HepG2 (cell line): Measurements from ENCODE around the gene THUMPD1. TPM values are rescaled to one million over a fixed set of nuclear protein-coding genes. Genes with fewer than 3 reads are reported as not detected.

Experiments used
- ATAC-seq: fragments of 200-7000 bp; cut with Tn5 transposase; 3 replicates; pipeline ENCODE4 v1.9.1; 2020; ENCODE audit warnings: mild to moderate bottlenecking, moderate library complexity
- BruUV-seq: library from RNA; stranded (reverse); fragments of 400-500 nt; replicated peaks from 2 replicates; lab custom pipeline; 2021; lab: Mats Ljungman, UMichigan
- CTCF ChIA-PET: fragments of 300-600 bp; formaldehyde crosslinking; extraction: SDS; loops from one replicate; lab custom pipeline; 2021; ENCODE audit warnings: low total read pairs, inconsistent platforms, low intra/inter-chr PET ratio; lab: Yijun Ruan, JAX
- POLR2A ChIA-PET: fragments of 350-600 bp; sonication (Branson Sonifier 250); formaldehyde crosslinking; loops from one replicate; lab custom pipeline; 2020; ENCODE audit warnings: antibody characterized with exemption, inconsistent platforms; lab: Yijun Ruan, JAX
- DNase-seq: peaks from one replicate; pipeline ENCODE4 v3.0.0-alpha.2; 2015; ENCODE audit warnings: low spot score
- FAIRE-seq: peaks from 3 replicates; lab custom pipeline; 2011; peaks lifted over from hg19 to GRCh38; lab: Jason Lieb, UNC
- H2AFZ ChIP-seq: one replicate; pipeline ENCODE4 v1.6.1; 2011; ENCODE audit warnings: low read length, inconsistent platforms
- H3K27ac ChIP-seq: fragments of 300-600 bp; 3 replicates; pipeline ENCODE4 v1.8.0; 2011; ENCODE audit warnings: mixed run types, mild to moderate bottlenecking, mixed read lengths, low read length, inconsistent platforms; ENCODE audit not compliant: insufficient read depth; ENCODE audit errors: extremely low read length
- H3K27me3 ChIP-seq, 2 experiments: fragments of 200-600 bp in 1 of 2; 2 replicates in 1 of 2; 3 replicates in 1 of 2; pipeline versions ENCODE4 v1.6.0 to v1.8.0; 2011; ENCODE audit warnings: low read length in 2 of 2, mild to moderate bottlenecking in 2 of 2, moderate library complexity in 2 of 2, inconsistent platforms in 1 of 2; ENCODE audit not compliant: insufficient read depth in 2 of 2, control insufficient read depth in 1 of 2
- H3K36me3 ChIP-seq, 2 experiments: fragments of 200-600 bp in 1 of 2; replicated peaks in 1 of 2; 2 replicates in 1 of 2; 3 replicates in 1 of 2; pipeline versions ENCODE4 v1.5.1 to v1.8.0; 2011; ENCODE audit warnings: low read length in 2 of 2, inconsistent platforms in 1 of 2; ENCODE audit not compliant: insufficient read depth in 2 of 2, control insufficient read depth in 1 of 2
- H3K4me1 ChIP-seq: 2 replicates; pipeline ENCODE4 v1.5.1; 2012; ENCODE audit warnings: low read length, inconsistent platforms; ENCODE audit not compliant: insufficient read depth
- H3K4me2 ChIP-seq: 2 replicates; pipeline ENCODE4 v1.6.0; 2011; ENCODE audit warnings: low read depth, low read length, inconsistent platforms
- H3K4me3 ChIP-seq, 3 experiments: fragments of 200-600 bp in 1 of 3; sonication (generic), shearing (Covaris generic) in 1 of 3; replicated peaks in 1 of 3; 2 replicates each; pipeline ENCODE4 v1.5.1; 2011 to 2016; ENCODE audit warnings: low read length in 3 of 3, inconsistent platforms in 2 of 3, low read depth in 2 of 3, mild to moderate bottlenecking in 2 of 3, control low read depth in 1 of 3, mixed read lengths in 1 of 3; ENCODE audit not compliant: insufficient read depth in 1 of 3
- H3K79me2 ChIP-seq: one replicate; pipeline ENCODE4 v1.6.1; 2011; ENCODE audit warnings: low read length, inconsistent platforms; ENCODE audit not compliant: insufficient read depth
- H3K9ac ChIP-seq: 2 replicates; pipeline ENCODE4 v1.6.0; 2011; ENCODE audit warnings: mild to moderate bottlenecking, low read depth, low read length, inconsistent platforms; ENCODE audit not compliant: insufficient read depth
- H3K9me3 ChIP-seq: 2 replicates; pipeline ENCODE4 v1.5.1; 2012; ENCODE audit warnings: mild to moderate bottlenecking, low read length
- H4K20me1 ChIP-seq: 2 replicates; pipeline ENCODE4 v1.6.0; 2011; ENCODE audit warnings: inconsistent platforms, mild to moderate bottlenecking, low read length, moderate library complexity; ENCODE audit not compliant: insufficient read depth
- ELF3 ChIP-seq: IDR thresholded peaks from 2 replicates; pipeline ENCODE4 v1.6.1; 2016; ENCODE audit warnings: missing genetic modification reagents, missing compliant biosample characterization
- KAT2B ChIP-seq: fragments of 150-350 bp; IDR thresholded peaks from 2 replicates; pipeline ENCODE4 v1.6.1; 2014; ENCODE audit warnings: low read depth, low read length, borderline replicate concordance
- KMT2B ChIP-seq: IDR thresholded peaks from 2 replicates; pipeline ENCODE4 v1.6.1; 2016; ENCODE audit warnings: missing genetic modification reagents, missing compliant biosample characterization
- RBM22 ChIP-seq: fragments of 200-400 bp; formaldehyde crosslinking; optimal IDR thresholded peaks from 2 replicates; pipeline ENCODE3; 2017; ENCODE audit warnings: mild to moderate bottlenecking, low read length, moderate library complexity
- ZBTB39 ChIP-seq: sonication (generic); formaldehyde crosslinking; IDR thresholded peaks from 2 replicates; pipeline ENCODE4 v1.5.0; 2020; ENCODE audit warnings: missing genetic modification reagents
- WGBS: methylation state at CpG from one replicate; pipeline ENCODE4 v1.1.6; 2017; ENCODE audit warnings: low lambda C conversion rate; 5-methylcytosine and 5-hydroxymethylcytosine counted together
- in situ Hi-C: cut with HindIII; loops from 2 replicates; pipeline ENCODE4 v1.10.0; 2017; ENCODE audit warnings: low pct_unique_long_range_greater_than_20kb; ENCODE audit not compliant: extremely low pct_ligation_motif_present
- intact Hi-C: fragments of 100-400 bp; cut with micrococcal nuclease; formaldehyde crosslinking; loops from one replicate; pipeline ENCODE4 v1.10.0; 2022; ENCODE audit not compliant: unreplicated experiment
- polyA plus RNA-seq, 8 experiments: library from polyadenylated mRNA; depleted of rRNA in 3 of 8; stranded (reverse) in 7 of 8; unstranded in 1 of 8; fragments of >200 nt; fragmentation: Illumina TruSeq in 4 of 8; extraction: Trizol in 4 of 8; gene quantifications; 2 replicates each; pipeline versions ENCODE4 v1.2.1 to v1.2.3, GENCODE V29; 2011 to 2016; ENCODE audit warnings: low read depth in 4 of 8, missing spikeins in 1 of 8, mixed read lengths in 1 of 8; ENCODE audit not compliant: insufficient read depth in 1 of 8
- total RNA-seq, 5 experiments: library from RNA; depleted of rRNA; stranded (reverse); fragments of >200 nt; fragmentation: Illumina TruSeq; extraction: Trizol; gene quantifications; 2 replicates each; pipeline ENCODE4 v1.2.3, GENCODE V29; 2016; ENCODE audit warnings: low read depth in 1 of 5
- TF ChIP-seq, protein P1 (sequence below): IDR thresholded peaks from 2 replicates; pipeline ENCODE4 v1.6.1; 2012; ENCODE audit warnings: low read length, improper control_type of control experiment

The THUMPD1 gene
- total and polyA plus RNA-seq, 2 of the 13 experiments (the other 11 are each of a cell fraction or from before 2014, with no cell fraction given) = 22.7 to 69.1 TPM

- TF ChIP-seq ZBTB39 (CRISPR knock-in tag) = no peak
These were observed 6.1 kb downstream of the THUMPD1 start (continued) for GRCh38 chr16:20735490-20735889.

DNA sequence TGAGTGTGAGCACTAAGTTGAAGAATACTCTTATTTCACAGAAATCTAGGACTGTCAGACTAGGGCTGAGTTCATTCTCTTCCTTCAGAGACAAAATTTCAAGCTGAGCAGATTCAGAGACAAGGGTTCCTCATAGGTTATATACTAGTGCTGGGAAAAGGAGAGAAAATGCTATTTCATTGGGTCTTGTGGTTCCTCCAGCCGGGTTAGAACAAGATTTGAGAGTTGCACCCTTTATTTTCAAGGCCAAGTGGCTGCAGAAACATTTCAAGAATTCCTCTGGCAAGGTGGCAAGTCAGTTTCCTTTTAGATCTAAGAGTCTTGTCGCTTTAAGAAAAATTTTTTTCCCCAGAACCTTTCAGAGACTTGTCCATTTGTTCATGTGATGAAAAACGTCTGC lies 6.8 kb downstream of the THUMPD1 start:
- H3K79me2 ChIP-seq = peaks cover 14% of the 10 kb centered on the region
- H3K27ac ChIP-seq = no peak overlapping the region
- ChIA-PET CTCF (no interaction called here), POLR2A (no interaction called here)
- WGBS = 88% methylated on average over 3 of the region's 3 CpGs
- FAIRE-seq (no peak), ATAC-seq (no peak), DNase-seq (no peak)
- H4K20me1 ChIP-seq = peaks cover 5% of the 10 kb centered on the region; the same call in 1 of the 2 replicates
- H3K9ac ChIP-seq = no peak overlapping the region
- H3K27me3 ChIP-seq = no peaks in the 10 kb centered on the region
- no peak overlapping the region for H2AFZ ChIP-seq
- in situ Hi-C loops (no loop called here), intact Hi-C loops (no loop called here)
- no peaks in the 10 kb centered on the region for H3K9me3 ChIP-seq
- no TSS peak for BruUV-seq
- H3K4me2 ChIP-seq = no peak overlapping the region
- H3K4me1 ChIP-seq = peaks cover 3% of the 10 kb centered on the region
- H3K36me3 ChIP-seq = peaks cover 29 to 54% of the 10 kb centered on the region in 2 experiments
- no peak overlapping the region for H3K4me3 ChIP-seq
- TF ChIP-seq KMT2B (CRISPR knock-in tag) = no peak
- no peak for TF ChIP-seq KAT2B
- TF ChIP-seq ELF3 (CRISPR knock-in tag) = no peak
- TF ChIP-seq, protein P1, sequence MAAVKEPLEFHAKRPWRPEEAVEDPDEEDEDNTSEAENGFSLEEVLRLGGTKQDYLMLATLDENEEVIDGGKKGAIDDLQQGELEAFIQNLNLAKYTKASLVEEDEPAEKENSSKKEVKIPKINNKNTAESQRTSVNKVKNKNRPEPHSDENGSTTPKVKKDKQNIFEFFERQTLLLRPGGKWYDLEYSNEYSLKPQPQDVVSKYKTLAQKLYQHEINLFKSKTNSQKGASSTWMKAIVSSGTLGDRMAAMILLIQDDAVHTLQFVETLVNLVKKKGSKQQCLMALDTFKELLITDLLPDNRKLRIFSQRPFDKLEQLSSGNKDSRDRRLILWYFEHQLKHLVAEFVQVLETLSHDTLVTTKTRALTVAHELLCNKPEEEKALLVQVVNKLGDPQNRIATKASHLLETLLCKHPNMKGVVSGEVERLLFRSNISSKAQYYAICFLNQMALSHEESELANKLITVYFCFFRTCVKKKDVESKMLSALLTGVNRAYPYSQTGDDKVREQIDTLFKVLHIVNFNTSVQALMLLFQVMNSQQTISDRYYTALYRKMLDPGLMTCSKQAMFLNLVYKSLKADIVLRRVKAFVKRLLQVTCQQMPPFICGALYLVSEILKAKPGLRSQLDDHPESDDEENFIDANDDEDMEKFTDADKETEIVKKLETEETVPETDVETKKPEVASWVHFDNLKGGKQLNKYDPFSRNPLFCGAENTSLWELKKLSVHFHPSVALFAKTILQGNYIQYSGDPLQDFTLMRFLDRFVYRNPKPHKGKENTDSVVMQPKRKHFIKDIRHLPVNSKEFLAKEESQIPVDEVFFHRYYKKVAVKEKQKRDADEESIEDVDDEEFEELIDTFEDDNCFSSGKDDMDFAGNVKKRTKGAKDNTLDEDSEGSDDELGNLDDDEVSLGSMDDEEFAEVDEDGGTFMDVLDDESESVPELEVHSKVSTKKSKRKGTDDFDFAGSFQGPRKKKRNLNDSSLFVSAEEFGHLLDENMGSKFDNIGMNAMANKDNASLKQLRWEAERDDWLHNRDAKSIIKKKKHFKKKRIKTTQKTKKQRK = no peak
- TF ChIP-seq RBM22 = peak; percentile 59
